CD4-positive, alpha-beta T cell treated with Interleukin-12 subunit alpha and Interleukin-12 subunit beta, for 1 hour (primary cell): ENCODE data around the gene CD200R1L.

ENCODE experiments used
- DNase-seq: peaks from one replicate; pipeline ENCODE4 v3.0.0-alpha.2; 2020

CD200R1L gene

DNA sequence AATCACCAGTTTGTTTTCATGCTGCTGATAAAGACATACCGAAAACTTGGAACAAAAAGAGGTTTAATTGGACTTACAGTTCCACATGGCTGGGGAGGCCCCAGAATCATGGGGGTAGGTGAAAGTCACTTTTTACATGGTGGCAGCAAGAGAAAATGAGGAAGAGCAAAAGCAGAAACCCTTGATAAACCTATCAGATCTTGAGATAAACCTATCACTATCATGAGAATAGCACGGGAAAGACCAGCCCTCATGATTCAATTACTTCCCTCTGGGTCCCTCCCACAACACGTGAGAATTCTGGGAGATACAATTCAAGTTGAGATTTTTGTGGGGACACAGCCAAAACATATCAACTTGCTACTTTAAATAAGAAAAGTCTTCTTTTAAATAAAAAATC is 28.9 kb downstream of the CD200R1L start:
- DNase-seq: no peak

DNA sequence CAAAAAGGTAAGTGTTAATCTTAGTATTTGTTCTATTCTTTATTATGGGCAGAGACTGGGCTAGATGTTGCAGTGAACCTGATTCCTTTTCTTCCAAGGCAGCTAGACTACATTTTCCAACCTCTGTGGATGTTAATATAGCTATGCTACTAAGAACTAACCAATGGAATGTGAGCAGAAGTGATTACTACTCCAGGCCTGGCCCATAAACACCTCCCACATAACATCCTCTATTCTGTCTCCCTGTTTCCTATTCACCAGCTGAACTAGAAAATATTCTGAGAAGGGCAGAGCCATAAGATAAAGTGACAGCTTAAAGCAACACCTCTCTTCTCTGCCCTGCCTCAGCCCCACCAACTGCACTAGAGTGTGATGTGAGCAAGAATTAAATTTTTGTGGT is 29.4 kb downstream of the CD200R1L start:
- DNase-seq: no peak

DNA sequence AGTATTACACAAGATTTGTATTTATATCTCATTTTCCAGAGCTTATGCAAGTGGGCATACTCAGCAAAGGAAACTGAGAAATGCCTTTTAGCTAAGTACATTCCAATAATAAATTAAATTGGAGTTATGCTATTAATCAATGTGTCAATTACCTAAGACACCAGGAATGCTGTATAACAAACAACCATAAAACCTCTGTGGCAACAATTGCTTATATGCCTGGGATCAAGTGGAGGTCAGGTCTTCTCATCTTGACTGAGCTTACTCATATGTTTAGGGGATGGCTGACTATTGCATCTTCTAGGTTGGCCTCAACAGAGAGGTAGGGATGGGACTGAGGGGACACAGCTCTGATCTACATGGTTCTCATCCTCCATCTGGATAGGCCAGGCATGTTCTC is 30.7 kb downstream of the CD200R1L start:
- no peak for DNase-seq

DNA sequence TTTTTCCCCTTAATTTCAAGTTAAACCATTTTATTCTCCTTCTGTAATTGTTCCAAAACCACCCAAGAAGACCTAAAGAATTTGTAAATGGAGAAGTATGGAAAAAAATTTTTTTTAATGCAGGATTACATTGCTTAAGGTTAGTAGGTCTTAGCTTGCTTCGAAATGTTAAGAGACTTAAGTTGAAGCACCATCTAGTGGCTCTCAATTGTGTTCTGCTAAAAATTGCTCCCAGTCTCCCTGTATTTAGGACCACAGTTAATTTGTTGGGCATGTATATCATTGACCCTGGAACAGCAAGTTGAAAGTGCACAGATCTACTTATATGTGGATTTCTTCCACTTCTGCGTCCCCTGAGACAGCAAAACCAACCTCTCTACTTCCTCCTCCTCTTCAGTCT is 32.4 kb downstream of the CD200R1L start:
- peak; percentile 24 for DNase-seq

DNA sequence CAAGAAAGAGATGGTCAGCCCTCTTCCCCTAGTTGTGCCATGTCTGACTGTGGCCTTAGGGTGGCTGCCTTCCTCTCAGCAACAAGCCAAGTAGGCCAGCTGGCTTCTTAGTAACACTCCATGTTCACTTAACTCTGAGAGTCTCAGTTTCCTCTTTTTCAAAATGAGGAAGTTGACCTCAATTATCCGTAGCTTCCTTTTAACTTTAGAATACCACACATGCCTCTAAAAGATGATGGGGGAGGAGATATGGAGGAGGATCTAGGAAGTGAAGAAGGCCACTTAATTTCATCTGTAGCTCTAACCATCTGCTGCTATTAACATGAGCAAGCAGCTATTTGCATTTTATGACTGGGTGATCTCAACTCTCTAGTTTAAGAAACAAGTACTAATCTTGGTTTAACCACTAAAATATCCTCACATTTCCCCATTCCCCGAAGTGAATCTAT is 32.9 kb downstream of the CD200R1L start:
- DNase-seq: peak; percentile 10

DNA sequence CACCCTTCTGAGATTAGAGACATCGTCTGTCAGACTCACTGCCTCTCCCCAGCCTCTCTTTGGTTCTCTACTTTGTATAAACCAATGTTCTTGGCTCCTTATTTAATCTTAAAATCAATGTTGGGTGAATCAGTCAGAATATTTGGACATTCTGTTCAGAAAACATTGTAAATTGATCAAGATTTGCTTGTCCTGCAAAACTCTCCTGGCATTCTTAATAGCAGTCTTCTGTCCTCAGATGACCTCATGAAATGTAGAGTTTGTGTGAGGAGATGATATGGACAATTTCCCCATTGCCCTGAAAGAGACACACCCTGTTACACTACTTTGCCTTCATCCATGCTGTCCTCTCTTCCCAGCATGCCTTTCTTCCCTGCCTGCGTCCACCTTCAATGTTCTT is 33.6 kb downstream of the CD200R1L start:
- no peak for DNase-seq

DNA sequence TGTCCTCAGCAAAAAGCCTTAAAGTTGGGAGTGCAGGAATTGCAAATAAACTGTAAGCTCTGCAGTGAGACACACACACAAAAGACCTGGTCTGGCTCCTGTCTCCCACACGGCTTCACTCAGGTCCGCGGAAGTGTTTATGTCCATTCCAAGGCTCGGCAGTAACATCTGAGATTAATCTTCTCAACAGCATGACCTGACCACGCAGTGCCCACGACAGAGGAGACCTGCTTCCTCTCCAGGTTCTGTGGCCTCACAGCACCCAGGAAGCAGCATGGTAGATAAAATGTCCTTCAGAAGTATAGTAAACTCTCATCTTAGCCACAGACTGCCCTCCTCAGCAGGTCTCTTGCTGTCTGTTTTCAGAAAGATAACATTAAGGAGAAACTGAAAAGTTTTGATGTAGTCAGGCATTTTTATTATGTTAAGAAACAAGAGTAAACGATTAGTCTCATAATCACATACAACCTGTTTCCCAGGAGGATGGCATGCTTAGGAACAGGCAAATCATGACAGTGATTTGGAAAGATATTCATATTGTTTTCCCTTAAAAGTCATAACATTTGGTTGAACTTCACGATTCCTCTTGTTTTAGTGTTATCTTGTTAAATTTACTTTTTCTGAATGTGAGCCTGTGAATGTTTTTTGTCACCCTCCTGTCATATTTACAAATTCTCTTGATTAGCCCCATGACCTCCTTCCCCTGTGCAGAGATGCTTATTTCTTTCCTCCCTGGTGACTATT is 34.6 kb downstream of the CD200R1L start:
- DNase-seq: no peak

DNA sequence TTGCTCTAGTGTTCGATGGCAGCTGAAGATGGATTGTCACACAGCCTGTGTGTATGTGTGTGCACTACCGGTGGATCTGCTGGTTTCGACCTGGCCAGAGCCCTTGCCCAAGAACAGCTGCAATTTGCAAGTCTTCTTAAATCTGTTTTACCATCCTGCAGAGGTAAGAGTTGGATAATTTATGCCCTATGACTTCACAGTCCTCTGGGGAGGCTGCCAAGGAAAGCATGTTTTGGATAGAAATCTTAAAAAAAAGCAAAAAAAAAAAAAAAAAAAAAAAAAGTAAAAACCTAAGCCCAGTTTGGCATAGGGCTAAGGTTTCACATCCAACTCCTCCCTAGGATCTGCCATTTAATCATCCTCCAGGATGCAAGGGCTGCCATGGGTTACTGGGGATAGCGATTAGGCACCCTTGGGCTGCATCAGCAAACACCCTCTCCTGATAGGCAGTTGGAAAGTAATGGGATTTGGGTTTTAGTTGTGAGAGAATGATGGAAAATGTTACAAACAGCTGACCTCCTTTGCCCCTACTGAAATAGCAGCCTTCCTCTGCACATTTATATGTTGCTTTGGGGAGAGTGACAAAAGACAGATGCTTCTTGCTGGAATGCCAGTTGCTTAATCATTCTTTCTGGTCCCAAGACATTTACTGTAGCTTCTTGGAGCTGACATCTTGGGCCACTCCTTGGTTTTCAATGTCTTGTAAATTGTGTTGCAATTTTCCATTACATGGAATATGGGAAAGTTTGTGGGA is 35.4 kb downstream of the CD200R1L start:
- DNase-seq: no peak

DNA sequence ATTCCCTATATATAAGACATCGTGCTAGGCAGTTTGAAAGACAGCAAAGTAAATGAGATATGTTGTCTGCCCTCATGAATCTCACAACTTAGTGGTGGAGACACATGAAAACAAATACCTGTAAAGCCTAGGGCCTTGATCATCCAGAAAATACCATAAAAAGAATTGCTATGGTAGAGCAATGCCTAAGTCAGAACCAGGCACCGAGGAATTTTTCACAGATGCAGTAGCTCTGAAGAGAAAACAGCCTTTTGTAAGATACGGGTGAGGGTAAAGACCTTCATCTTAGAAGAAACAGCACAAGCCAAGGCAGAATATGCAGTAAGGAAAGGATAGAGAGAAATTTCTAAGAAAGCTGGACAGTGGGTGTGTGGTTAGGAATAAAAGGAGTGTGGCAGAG is 36.1 kb downstream of the CD200R1L start:
- DNase-seq: no peak

DNA sequence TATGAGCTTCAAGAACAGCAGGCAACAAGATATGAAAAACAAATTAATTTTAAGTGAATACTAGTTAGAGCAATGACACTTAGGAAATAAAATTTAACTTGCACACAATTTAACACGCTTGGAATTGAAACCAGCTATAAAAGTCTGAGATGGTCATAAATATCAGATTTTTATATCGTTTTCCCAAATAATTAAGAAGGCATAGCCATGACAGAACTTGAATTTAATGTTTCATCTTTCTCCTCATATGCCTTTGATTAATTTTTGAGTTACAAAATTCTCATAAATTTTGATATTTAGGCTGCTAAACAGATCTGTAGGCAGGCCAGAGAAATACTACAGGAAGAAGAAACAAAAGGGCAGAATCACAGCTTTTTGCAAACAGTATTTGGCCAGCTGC is 38.5 kb downstream of the CD200R1L start:
- DNase-seq: no peak

DNA sequence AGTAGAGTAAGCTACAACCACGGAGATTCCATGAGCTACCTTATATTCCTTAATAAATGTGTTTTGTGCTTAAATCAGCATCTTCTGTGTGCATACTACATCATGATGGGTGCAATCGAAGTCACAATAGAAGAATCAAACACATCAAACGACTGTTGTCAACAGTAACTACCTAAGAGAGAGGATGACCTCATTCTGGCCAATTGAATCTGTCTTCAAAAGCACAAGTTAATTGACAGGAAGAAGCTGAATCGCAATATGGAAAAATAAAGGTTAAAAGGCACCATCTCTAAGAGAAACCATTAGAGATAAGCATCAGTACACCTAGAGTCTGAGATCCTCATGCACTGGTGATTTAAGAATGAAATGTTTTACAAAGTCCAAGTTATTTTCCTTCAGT is 39.0 kb downstream of the CD200R1L start:
- peak; percentile 10 for DNase-seq

DNA sequence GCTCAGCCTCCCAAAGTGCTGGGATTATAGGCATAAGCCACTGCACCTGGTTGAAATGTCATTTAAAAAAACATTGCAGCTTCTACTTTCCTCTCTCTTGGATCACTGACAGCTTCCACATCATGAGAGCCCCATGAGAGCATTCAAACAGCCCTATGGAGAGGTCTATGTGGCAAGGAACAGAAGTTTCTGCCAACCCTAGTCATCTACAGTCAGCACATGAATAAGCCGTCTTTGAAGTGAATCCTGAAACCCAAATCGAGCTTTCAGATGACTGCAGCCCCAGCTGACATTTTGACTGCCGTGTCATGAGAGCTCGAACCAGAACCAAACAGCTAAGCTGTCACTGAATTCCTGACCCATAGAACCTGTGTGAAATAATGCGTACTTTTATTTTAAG is 39.8 kb downstream of the CD200R1L start:
- no peak for DNase-seq

DNA sequence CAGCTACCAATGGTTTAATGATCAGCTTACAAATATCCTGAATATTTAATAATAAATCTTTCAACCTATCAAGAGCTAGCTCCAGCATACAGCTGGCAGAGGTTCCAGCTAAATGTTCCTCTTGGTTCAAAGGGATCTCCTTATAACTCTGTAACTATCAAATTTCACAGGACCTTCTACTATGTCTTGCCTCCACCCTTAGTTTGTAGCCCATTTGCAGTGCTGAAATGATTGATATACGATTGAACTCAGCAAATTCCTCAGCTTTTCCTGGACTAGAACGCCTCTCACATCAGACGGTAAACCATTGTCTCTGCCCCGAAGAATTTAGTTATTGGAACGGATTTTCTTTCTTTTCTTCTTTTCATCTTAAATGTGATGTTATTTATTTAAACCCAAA is 41.5 kb downstream of the CD200R1L start:
- DNase-seq: no peak

DNA sequence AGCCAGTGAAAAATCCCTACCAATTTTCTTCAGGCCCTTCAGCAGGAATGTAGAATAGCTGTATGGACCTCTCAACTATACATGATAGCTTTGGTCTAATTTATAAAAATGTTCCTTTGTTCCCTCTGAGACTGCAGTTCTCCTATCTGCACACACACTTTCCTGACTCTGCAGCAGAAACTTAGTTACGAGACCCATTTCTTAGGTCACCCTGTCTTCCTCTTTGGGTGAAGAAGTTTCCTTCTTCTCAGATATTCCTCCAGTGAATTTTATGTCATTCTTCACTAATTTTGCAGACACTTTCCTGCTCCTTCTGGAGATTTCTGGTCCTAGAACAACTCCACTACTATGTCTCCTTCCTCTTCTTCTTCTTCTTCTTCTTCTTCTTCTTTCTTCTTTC is 42.6 kb downstream of the CD200R1L start:
- DNase-seq: no peak

DNA sequence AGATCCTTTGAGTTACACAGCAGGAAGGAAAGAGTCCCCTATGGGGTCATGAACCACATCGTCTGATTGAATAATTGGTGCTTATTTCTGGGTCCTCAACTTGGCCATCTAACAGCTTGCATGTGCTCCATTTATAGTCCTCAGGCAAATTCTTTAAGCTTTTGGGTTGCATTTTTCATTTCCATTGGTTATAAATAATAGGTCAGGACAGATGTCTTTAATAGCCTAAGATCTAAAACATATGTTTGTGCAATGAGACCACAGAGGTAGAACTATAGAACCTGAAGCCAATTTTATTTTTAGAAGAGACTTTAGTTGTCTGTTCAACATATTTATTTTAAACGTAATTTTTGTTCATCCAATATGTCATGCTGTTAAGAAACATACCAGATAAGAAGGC is 43.2 kb downstream of the CD200R1L start:
- DNase-seq: no peak

DNA sequence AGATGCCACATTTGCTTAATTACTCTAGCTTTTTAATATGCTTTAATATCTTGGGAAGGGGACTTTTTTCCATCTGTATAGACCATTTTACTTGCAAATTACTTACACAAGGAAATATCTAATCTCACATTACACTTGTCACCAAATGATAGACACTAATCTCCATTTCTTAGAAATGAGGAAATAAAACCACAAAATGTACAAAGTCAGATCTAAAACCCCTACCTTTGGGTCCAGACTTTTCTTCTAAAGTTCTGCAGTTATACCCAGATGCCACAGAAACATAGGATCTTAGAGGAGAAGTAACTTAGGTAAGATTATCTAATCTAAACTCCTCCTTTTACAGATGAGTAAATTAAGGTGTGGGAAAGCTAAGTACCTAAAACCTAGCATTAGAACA is 44.3 kb downstream of the CD200R1L start:
- no peak for DNase-seq

DNA sequence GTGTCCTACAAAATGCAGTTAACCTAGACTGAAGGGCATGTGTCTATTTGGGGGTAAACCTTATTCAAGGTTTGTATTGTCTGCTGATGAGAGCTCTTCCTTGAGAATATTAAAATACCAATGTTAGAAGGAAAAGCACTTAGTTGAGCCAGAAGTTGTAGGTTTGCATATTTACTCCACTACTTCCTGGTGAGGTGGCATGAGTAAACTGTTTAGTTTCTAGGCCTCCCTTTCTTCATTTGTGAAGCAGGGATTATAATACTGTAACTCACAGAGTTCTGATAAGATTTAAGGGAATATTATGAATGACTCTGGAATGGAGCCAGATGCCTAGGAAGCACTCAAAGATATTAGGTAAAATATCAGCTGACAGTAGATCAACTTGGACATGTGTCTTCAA is 46.7 kb downstream of the CD200R1L start:
- DNase-seq: no peak

DNA sequence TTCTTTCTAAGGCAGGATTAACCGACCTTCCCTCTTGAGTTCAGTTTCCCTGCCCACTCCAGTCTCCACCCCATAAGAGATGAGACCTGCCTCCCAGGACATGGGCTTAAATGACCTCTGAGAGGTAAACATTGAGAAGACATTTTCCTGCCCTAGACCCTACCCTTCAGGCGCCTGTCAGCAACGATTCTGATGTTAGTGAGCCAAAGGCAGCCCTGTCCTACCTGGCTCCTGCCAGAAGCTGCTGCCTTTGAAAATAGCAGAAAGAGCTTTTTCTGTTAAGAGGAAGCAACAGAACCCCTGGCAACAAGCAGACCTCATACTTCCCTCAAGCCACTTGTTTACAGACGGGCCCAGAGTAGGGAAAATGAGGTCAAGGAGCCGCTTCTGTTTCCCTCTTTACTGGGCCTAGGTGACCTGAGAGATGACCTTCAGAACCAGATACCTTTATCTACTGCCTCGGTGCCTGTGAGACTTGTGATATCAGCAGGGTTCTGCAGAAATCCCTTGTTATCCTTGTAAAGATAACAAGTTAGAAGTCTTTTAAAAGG is 52.0 kb downstream of the CD200R1L start:
- DNase-seq: peak; percentile 17

DNA sequence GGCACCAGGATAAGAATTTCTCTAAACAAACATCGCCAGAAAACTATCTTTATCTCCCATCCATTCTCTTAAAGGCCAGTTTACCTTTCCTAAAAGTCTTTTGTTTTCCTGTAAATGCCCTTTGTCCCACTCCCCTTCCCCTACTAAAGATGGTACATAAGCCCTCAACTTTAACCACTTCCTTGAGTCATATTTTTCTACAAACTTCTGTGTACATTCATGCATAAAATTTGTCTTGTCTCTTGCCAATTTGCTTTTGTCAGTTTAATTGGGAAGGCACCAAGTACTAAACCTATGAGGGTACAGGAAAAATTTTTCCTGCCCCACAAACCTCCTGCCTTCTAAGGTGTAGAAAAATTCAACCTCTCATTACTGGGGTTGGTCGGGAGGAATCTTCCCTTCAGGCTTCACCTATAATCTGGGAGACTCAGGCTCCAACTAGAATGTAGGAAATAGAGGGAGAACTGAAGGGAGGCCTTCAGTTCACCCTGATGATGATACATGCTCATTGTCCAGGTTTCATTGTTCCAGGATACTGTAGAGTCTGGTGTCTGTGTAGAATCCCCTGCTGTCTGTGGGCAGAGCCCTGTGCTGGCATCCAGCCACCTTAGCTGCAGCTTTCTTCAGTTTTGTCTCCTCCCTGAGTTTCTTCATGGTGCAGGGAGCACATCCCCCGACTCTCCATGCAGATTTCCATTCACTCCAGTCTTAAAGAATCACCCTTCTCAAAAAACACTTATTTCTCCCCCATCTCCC is 53.2 kb downstream of the CD200R1L start:
- DNase-seq: no peak

DNA sequence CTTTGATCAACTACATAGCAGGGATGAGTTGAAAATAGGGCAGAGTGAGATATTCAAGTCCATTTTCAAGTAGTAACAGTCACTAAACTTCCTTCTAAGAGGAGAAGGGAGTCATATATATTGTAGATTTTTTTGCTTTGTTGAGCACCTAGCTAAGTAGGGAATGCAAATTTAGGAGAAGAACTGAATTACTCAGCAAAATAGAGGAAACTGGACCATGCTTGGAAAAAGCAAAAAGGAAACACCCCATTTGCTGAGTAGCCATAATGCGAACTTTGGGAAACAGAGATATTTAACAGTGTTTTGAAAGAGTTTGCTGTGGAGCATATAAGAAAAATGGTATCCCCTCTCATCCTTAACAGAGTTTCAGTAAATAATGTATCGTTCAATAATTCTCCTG is 54.9 kb downstream of the CD200R1L start:
- no peak for DNase-seq

DNA sequence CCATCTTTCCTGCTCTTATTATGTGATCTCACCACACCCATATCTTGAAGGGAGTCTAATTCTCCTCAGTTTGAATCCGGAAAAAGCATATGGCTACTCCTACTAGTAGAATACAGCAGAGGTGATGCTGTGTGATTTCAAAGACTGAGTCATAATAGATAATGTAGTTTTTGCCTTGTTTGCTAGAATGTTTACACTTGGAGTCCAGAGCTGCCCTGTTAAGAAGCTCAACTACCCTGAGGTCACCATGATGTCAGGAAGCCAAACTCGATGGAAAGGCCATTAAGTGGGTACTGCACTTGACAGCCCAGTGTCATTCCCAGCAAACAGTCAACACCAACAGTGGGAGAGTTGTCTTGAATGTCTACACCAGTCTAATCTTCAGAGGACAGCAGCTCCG is 56.9 kb downstream of the CD200R1L start:
- DNase-seq: no peak

DNA sequence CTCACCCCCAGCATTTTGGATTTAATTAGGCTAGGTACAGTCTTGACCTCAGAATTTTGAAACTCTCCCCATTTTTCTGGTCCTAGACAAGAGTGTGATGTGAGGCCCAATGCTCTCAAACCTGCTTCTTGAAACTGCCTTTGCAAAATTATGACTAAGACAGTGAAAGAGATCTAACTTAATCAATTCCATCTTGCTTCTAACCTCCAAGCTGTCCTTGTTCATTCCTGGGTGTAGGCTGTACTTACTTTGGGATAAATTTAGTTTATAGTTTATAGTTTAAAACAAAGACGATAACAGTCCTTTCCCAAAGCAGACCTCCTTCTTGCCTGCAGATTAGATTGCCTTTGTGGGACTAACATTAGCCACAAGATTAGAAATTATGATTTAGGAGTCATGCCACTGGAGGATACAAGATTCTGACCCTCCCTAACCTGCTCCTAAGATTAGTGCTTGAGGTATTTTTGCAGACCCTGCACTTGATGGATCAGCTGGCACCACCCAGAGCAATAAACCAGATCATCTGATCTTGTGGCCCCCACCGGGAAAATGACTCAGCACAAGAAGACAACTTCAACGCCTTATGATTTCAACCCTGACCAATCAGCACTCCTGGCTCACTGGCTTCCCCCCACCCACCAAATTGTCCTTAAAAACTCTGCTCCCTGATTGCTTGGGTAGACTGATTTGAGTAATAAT is 59.6 kb downstream of the CD200R1L start:
- no peak for DNase-seq
